ELF-1 (cell line): ENCODE measurements around the gene DYNLT1.
"Not testable (repeated sequence)": the region's sequence is repeated elsewhere in the genome, so short reads cannot be mapped to it uniquely, and the experiment has no call there.

ENCODE experiments used
- DNase-seq: peaks from one replicate; pipeline ENCODE4 v3.0.0-alpha.2; 2016; ENCODE audit warnings: low read depth, low spot score

DYNLT1 gene

GRCh38 chr6:158624684-158625682 is 19.6 kb downstream of the DYNLT1 start:
- DNase-seq, result no peak

GRCh38 chr6:158622545-158623190 is 21.9 kb downstream of the DYNLT1 start:
- no peak for DNase-seq

GRCh38 chr6:158621694-158622544 is 22.6 kb downstream of the DYNLT1 start:
- DNase-seq, result no peak

- DNase-seq, result no peak
These were observed 23.4 kb downstream of the DYNLT1 start for GRCh38 chr6:158620963-158621693.

- DNase-seq, result no peak
These were observed 24.4 kb downstream of the DYNLT1 start for GRCh38 chr6:158619922-158620801.

GRCh38 chr6:158618289-158618688 is 26.3 kb downstream of the DYNLT1 start:
- not testable (repeated sequence) for DNase-seq

- DNase-seq, result not testable (repeated sequence)
These were observed 29.9 kb downstream of the DYNLT1 start for GRCh38 chr6:158614606-158615005.

- DNase-seq, result peak; percentile 94
These were observed 32.8 kb downstream of the DYNLT1 start for GRCh38 chr6:158611541-158612370.

- no peak for DNase-seq
These were observed 33.5 kb downstream of the DYNLT1 start for GRCh38 chr6:158611039-158611438.

GRCh38 chr6:158610319-158610968 is 34.1 kb downstream of the DYNLT1 start:
- DNase-seq, result no peak

GRCh38 chr6:158609455-158610155 is 34.9 kb downstream of the DYNLT1 start:
- no peak for DNase-seq

- no peak for DNase-seq
These were observed 36.3 kb downstream of the DYNLT1 start for GRCh38 chr6:158608221-158608620.

- DNase-seq, result no peak
These were observed 37.0 kb downstream of the DYNLT1 start for GRCh38 chr6:158607411-158608170.

GRCh38 chr6:158606935-158607334 is 37.6 kb downstream of the DYNLT1 start:
- no peak for DNase-seq

GRCh38 chr6:158606011-158606410 is 38.5 kb downstream of the DYNLT1 start:
- not testable (repeated sequence) for DNase-seq

GRCh38 chr6:158605266-158605878 is 39.2 kb downstream of the DYNLT1 start:
- DNase-seq, result peak; percentile 73

GRCh38 chr6:158604048-158604406 is 40.5 kb downstream of the DYNLT1 start:
- no peak for DNase-seq
